Panc1 (cell line): Measurements from ENCODE around the gene SNX13.

Source experiments
- TF ChIP-seq, protein P1 (sequence below): fragments of 450-650 bp; IDR thresholded peaks from 2 replicates; pipeline ENCODE4 v1.5.1; 2017; ENCODE audit warnings: mild to moderate bottlenecking
- TF ChIP-seq, protein P2 (sequence below), 2 experiments: IDR thresholded peaks; 2 replicates each; pipeline ENCODE4 v1.6.1; 2011 to 2012; ENCODE audit warnings: low read depth in 2 of 2, control low read depth in 1 of 2, low read length in 1 of 2, mild to moderate bottlenecking in 1 of 2, moderate library complexity in 1 of 2; ENCODE audit not compliant: insufficient read depth in 1 of 2

DNA sequence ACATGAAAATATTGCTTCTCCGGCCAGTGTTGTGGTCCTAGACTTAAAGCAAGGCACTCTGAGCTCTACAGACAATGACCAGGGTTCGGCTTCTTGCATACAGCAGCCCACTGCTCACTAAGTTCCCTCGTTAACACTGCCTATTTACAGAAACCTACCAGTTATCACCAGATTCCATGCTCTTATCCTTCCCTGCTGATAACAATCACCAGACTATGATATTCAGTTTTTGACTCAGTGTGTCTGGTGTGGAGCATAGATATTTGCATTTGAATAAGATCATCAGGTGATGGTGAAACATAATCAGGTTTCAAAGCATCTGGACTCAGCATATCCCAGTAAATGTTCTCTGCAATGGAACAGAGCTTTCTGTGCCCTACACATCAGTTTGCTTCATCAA, 182.3 kb downstream of the SNX13 start:
- TF ChIP-seq, protein P1, sequence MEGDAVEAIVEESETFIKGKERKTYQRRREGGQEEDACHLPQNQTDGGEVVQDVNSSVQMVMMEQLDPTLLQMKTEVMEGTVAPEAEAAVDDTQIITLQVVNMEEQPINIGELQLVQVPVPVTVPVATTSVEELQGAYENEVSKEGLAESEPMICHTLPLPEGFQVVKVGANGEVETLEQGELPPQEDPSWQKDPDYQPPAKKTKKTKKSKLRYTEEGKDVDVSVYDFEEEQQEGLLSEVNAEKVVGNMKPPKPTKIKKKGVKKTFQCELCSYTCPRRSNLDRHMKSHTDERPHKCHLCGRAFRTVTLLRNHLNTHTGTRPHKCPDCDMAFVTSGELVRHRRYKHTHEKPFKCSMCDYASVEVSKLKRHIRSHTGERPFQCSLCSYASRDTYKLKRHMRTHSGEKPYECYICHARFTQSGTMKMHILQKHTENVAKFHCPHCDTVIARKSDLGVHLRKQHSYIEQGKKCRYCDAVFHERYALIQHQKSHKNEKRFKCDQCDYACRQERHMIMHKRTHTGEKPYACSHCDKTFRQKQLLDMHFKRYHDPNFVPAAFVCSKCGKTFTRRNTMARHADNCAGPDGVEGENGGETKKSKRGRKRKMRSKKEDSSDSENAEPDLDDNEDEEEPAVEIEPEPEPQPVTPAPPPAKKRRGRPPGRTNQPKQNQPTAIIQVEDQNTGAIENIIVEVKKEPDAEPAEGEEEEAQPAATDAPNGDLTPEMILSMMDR = no peak
- TF ChIP-seq, protein P2, sequence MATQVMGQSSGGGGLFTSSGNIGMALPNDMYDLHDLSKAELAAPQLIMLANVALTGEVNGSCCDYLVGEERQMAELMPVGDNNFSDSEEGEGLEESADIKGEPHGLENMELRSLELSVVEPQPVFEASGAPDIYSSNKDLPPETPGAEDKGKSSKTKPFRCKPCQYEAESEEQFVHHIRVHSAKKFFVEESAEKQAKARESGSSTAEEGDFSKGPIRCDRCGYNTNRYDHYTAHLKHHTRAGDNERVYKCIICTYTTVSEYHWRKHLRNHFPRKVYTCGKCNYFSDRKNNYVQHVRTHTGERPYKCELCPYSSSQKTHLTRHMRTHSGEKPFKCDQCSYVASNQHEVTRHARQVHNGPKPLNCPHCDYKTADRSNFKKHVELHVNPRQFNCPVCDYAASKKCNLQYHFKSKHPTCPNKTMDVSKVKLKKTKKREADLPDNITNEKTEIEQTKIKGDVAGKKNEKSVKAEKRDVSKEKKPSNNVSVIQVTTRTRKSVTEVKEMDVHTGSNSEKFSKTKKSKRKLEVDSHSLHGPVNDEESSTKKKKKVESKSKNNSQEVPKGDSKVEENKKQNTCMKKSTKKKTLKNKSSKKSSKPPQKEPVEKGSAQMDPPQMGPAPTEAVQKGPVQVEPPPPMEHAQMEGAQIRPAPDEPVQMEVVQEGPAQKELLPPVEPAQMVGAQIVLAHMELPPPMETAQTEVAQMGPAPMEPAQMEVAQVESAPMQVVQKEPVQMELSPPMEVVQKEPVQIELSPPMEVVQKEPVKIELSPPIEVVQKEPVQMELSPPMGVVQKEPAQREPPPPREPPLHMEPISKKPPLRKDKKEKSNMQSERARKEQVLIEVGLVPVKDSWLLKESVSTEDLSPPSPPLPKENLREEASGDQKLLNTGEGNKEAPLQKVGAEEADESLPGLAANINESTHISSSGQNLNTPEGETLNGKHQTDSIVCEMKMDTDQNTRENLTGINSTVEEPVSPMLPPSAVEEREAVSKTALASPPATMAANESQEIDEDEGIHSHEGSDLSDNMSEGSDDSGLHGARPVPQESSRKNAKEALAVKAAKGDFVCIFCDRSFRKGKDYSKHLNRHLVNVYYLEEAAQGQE (IDR thresholded peaks at IDR 0.05; ENCODE audit: insufficient read depth in 1 of 2, low read depth in 2 of 2, low read length in 1 of 2) = no peak
